ENCODE data around the gene NADSYN1.

DNA sequence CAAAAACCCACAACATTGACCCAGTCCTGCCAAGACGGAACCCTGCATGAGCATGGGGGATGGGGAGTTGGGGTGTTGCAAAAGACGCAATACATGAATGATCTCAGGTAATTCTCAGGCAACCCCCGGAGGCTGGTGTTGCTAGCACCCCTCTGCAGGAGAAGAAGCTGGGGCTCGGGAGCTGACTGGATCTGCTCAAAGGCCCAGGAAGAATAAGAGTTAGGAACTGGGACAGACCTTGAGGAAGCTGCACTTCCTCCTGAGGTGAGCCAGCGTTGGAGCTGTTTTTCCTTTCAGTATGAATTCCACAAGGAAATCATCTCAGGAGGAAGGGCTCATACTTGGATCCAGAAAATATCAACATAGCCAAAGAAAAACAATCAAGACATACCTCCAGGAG is 95.1 kb downstream of the NADSYN1 start, which contains the start of gene KRTAP5-9:
- TF ChIP-seq, protein P1, sequence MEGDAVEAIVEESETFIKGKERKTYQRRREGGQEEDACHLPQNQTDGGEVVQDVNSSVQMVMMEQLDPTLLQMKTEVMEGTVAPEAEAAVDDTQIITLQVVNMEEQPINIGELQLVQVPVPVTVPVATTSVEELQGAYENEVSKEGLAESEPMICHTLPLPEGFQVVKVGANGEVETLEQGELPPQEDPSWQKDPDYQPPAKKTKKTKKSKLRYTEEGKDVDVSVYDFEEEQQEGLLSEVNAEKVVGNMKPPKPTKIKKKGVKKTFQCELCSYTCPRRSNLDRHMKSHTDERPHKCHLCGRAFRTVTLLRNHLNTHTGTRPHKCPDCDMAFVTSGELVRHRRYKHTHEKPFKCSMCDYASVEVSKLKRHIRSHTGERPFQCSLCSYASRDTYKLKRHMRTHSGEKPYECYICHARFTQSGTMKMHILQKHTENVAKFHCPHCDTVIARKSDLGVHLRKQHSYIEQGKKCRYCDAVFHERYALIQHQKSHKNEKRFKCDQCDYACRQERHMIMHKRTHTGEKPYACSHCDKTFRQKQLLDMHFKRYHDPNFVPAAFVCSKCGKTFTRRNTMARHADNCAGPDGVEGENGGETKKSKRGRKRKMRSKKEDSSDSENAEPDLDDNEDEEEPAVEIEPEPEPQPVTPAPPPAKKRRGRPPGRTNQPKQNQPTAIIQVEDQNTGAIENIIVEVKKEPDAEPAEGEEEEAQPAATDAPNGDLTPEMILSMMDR (IDR thresholded peaks at IDR 0.05; ENCODE audit: insufficient read depth, low read depth, low read length): no peak
- TF ChIP-seq EZH2 (IDR thresholded peaks at IDR 0.05; ENCODE audit: insufficient read depth, low read length): no peak

Data from astrocyte (in vitro differentiated cells and primary cell).